Subcutaneous adipose tissue (tissue), 4 donors: ENCODE data around the gene MAPK14. TPM values are rescaled to one million over a fixed set of nuclear protein-coding genes. Genes with fewer than 3 reads are reported as not detected.

Experiments
- total RNA-seq, 4 donors: library from RNA; depleted of rRNA; stranded (reverse); fragments of >200 nt; gene quantifications; one replicate each; pipeline ENCODE4 v1.1.0, GENCODE V29; 2016
- TF ChIP-seq, protein P1 (sequence below): fragments of 450-650 bp; IDR thresholded peaks from one replicate; pipeline ENCODE4 v1.5.1; 2016; ENCODE audit warnings: low read depth, mild to moderate bottlenecking, control low read depth, antibody characterized with exemption, moderate library complexity

Gene MAPK14
- total RNA-seq, 4 donors from 2014 or later: 78.2 to 96.5 (median 88.8) TPM

DNA sequence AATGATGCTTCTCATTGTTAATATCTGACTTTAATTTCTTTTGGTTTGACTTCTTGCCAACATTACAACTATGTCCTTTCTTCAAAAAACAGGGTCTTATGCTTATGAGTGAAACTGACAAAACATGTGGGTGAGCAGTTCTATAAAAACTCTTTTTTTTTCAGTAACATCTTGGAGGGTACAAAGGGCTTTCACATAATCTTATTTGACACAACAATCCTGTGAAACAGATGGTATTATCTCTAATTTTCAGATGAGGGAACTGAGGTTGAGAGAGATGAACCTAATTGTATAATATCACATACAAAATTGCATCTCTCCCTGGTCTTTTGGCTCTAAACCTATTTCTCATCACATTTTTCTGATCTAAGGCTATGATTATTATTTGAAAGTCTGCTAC is 38.3 kb downstream of the MAPK14 start:
- TF ChIP-seq, protein P1, sequence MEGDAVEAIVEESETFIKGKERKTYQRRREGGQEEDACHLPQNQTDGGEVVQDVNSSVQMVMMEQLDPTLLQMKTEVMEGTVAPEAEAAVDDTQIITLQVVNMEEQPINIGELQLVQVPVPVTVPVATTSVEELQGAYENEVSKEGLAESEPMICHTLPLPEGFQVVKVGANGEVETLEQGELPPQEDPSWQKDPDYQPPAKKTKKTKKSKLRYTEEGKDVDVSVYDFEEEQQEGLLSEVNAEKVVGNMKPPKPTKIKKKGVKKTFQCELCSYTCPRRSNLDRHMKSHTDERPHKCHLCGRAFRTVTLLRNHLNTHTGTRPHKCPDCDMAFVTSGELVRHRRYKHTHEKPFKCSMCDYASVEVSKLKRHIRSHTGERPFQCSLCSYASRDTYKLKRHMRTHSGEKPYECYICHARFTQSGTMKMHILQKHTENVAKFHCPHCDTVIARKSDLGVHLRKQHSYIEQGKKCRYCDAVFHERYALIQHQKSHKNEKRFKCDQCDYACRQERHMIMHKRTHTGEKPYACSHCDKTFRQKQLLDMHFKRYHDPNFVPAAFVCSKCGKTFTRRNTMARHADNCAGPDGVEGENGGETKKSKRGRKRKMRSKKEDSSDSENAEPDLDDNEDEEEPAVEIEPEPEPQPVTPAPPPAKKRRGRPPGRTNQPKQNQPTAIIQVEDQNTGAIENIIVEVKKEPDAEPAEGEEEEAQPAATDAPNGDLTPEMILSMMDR: no peak

DNA sequence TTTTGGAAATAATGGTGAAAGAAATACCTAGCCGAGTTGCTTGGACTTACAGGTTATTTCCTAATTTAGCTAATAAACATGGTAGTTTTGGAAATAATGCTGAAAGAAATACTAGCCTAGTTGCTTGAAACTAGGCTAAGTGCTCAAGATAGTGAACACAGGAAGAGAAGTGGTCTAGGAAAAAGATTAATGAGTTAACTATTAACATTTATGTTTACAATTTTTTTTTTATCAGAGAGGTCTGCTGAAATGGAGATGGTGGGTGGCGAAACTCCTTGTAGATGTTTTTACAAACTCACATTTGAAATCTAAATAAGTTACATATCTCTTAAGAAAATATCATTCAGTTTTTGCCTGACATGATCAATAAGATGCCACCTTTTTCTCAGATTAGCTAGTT is 39.2 kb downstream of the MAPK14 start:
- TF ChIP-seq, protein P1: no peak

DNA sequence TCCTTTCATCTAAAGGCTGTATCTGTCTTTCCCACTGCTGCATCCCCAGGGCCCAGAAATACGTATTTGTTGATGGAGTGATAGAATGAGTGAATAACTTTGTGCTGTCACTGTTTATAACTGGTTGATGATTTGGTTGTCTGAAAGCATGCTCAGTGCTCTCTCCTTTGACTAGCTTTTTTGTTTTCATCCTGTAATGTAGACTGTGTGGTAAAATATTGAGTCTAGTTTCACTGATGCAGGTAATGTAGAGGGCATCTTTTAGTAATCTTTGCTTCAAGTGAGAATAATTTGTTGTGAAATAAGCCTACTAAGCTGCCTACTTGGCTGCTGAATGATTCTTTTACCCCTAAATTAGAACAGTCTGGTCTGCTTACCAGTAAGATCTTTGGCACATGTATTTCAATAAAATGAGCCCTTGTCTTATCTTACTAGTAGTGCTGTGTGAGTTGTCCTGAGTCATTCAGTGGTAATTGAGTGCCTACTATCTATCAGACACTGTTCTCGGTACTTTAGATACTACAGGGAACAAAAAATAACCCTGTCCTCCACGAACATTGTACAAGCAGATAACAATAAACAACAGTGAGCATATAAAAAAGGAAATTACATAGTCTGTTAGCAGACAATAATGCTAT is 39.9 kb downstream of the MAPK14 start:
- TF ChIP-seq, protein P1: no peak

DNA sequence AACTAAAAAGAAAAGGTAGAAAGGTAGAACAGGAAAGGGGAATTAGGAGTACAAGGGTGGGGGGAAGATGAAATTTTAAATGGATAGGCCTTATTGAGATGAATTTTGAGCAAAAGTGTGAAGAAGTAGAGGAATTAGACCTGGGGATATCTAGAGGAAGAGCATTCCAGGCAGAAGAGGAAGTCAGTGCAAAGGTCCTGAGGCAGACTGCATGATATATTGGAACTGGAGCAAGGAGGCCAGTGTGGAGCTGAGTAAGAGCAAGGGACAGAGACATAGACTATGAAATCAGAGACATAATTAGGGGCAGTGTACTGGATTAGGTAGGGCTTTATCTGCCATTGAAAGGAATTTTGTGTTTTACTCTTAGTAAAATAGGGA is 40.4 kb downstream of the MAPK14 start:
- TF ChIP-seq, protein P1: no peak

DNA sequence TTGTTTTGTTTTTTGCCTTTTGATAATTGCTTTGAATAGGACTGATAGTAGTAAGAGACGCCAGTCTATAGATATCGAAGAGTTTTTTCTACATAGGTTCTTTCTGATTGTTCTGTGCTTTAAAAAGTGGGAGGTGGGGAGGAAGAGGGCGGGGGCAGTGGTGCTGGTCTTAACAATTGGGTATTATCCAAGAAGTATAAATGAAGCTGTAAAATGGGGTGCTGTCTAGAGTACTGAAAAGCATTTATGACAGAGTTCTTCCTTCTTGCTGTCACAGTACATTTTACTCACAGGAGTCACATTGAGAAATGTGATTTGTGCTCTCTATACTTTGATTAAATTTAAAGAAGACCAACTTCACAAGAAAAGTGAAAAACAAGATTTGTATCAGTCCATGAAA is 41.0 kb downstream of the MAPK14 start:
- TF ChIP-seq, protein P1: no peak

DNA sequence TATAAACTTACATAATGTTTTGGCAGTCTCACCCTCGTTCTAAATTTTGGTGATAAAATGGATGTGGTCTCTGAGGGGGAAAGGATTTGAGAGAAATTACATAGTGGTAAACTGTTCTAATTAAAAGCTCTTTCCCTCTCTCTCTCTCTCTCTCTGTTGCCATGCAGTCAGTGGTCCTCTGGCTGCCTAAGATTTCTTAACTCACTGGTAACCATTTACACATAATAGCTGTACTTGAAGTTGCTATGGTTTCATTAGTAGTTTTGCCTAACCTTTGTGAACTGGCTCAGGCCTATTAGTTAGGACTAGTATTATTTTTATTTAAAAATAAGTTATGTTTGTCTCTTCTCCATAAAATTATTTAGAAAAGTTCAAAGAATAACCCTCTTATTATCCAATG is 42.0 kb downstream of the MAPK14 start:
- TF ChIP-seq, protein P1: no peak

DNA sequence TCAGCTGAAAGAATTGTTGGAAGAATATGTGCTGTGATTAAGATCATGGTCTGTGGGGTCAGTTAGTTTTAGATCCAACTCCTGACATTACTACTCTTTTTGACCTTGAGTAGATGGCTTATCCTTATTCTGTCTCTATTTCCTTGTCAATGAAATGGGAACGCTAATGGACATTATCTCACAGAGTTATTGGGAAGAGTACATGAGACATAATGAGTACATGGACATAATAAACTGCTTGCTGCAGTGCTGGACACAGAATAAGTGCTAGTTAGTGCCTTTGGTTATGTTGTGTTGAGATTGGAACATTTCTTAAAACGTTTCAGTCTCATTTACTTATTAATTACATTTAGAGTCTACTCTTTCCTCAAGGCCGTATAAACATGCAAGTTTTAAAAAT is 42.6 kb downstream of the MAPK14 start:
- TF ChIP-seq, protein P1: no peak
